Measurements from ENCODE around the gene SULF2.

Gene SULF2

DNA sequence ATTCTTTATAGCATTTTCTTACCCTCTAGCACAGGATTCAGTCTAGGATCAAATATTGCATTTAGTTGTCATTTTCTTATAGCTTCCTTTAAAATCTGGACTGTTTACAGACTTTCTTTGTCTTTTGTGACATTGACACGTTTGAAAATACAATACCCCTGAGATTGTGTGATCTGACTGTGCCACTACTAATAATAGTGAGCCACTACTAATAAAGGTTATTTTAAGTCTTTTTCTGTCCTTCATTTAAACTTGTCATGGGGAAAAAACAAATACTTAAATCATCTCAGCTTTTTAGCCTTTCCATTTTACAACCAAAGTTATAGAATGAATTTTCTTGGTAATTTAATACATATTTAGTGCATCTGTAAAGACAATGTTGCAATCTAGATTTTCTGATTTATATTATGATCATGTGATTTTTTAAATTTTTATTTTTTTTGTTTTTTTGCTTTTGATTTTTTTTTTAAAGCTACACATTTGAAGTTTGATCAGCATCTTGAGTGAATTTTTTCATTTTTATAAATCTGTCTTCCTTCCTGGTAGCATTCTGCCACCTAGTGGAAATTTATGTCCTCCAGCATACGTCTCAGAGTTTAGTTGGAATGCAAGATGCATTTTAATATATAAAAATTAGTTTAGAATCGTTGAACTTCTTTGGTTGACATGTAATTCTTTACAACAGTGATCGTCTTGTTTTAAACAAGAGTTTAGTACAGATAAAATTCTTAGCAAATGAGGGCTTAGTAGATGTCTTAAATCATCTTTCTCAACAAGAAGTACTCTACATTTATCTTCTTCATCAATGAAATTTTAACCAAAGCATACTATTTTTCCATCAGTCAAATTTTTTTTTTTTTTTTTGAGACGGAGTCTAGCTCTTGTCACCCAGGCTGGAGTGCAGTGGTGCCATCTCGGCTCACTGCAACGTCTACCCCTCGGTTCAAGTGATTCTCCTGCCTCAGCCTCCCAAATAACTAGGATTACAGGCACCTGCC is 164.2 kb downstream of the SULF2 start:
- DNase-seq (ENCODE audit: low read depth in 1 of 2, low spot score in 1 of 2): peak; percentile 7 to 30
- TF ChIP-seq, protein P1, sequence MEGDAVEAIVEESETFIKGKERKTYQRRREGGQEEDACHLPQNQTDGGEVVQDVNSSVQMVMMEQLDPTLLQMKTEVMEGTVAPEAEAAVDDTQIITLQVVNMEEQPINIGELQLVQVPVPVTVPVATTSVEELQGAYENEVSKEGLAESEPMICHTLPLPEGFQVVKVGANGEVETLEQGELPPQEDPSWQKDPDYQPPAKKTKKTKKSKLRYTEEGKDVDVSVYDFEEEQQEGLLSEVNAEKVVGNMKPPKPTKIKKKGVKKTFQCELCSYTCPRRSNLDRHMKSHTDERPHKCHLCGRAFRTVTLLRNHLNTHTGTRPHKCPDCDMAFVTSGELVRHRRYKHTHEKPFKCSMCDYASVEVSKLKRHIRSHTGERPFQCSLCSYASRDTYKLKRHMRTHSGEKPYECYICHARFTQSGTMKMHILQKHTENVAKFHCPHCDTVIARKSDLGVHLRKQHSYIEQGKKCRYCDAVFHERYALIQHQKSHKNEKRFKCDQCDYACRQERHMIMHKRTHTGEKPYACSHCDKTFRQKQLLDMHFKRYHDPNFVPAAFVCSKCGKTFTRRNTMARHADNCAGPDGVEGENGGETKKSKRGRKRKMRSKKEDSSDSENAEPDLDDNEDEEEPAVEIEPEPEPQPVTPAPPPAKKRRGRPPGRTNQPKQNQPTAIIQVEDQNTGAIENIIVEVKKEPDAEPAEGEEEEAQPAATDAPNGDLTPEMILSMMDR (IDR thresholded peaks at IDR 0.05; ENCODE audit: insufficient read depth, low read length): peak; percentile 61
- TF ChIP-seq POLR2AphosphoS5 (IDR thresholded peaks at IDR 0.05; ENCODE audit: low read depth): no peak
- no peak overlapping the region for H3K27ac ChIP-seq (replicated peaks)
- no peaks in the 10 kb centered on the region for H3K27me3 ChIP-seq (ENCODE audit: insufficient read depth, poor library complexity, severe bottlenecking)
- no peak overlapping the region for H3K4me3 ChIP-seq (replicated peaks; ENCODE audit: insufficient read depth, low read length)

DNA sequence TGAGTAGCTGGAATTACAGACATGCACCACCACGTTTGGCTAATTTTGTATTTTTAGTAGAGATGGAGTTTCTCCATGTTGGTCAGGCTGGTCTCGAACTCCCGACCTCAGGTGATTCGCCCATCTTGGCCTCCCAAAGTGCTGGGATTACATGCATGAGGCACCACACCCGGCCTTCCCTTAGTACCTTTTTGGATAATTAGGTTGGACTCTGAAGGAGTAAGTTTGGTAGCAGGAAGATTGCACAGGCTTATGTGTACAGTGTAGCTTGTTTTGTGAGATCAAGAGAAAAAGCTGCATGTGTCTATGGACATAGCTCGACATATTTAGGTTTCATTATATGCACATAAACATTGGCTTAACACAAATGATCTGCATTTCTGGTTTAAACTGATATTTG is 166.8 kb downstream of the SULF2 start:
- no peak for DNase-seq (ENCODE audit: low read depth in 1 of 2, low spot score in 1 of 2)
- H3K27ac ChIP-seq (replicated peaks): no peak overlapping the region
- H3K4me3 ChIP-seq (replicated peaks; ENCODE audit: insufficient read depth, low read length): no peak overlapping the region
- TF ChIP-seq, protein P1 (IDR thresholded peaks at IDR 0.05; ENCODE audit: insufficient read depth, low read length): no peak
- TF ChIP-seq SPI1 (IDR thresholded peaks at IDR 0.05; ENCODE audit: borderline replicate concordance, low read depth): no peak
- no peak for TF ChIP-seq POLR2AphosphoS5 (IDR thresholded peaks at IDR 0.05; ENCODE audit: low read depth)
- no peak for TF ChIP-seq GABPA (IDR thresholded peaks at IDR 0.05; ENCODE audit: low read depth)
- TF ChIP-seq, protein P2, sequence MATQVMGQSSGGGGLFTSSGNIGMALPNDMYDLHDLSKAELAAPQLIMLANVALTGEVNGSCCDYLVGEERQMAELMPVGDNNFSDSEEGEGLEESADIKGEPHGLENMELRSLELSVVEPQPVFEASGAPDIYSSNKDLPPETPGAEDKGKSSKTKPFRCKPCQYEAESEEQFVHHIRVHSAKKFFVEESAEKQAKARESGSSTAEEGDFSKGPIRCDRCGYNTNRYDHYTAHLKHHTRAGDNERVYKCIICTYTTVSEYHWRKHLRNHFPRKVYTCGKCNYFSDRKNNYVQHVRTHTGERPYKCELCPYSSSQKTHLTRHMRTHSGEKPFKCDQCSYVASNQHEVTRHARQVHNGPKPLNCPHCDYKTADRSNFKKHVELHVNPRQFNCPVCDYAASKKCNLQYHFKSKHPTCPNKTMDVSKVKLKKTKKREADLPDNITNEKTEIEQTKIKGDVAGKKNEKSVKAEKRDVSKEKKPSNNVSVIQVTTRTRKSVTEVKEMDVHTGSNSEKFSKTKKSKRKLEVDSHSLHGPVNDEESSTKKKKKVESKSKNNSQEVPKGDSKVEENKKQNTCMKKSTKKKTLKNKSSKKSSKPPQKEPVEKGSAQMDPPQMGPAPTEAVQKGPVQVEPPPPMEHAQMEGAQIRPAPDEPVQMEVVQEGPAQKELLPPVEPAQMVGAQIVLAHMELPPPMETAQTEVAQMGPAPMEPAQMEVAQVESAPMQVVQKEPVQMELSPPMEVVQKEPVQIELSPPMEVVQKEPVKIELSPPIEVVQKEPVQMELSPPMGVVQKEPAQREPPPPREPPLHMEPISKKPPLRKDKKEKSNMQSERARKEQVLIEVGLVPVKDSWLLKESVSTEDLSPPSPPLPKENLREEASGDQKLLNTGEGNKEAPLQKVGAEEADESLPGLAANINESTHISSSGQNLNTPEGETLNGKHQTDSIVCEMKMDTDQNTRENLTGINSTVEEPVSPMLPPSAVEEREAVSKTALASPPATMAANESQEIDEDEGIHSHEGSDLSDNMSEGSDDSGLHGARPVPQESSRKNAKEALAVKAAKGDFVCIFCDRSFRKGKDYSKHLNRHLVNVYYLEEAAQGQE (IDR thresholded peaks at IDR 0.05; ENCODE audit: insufficient replicate concordance, low read depth): no peak
- H3K27me3 ChIP-seq (ENCODE audit: insufficient read depth, poor library complexity, severe bottlenecking): no peaks in the 10 kb centered on the region

DNA sequence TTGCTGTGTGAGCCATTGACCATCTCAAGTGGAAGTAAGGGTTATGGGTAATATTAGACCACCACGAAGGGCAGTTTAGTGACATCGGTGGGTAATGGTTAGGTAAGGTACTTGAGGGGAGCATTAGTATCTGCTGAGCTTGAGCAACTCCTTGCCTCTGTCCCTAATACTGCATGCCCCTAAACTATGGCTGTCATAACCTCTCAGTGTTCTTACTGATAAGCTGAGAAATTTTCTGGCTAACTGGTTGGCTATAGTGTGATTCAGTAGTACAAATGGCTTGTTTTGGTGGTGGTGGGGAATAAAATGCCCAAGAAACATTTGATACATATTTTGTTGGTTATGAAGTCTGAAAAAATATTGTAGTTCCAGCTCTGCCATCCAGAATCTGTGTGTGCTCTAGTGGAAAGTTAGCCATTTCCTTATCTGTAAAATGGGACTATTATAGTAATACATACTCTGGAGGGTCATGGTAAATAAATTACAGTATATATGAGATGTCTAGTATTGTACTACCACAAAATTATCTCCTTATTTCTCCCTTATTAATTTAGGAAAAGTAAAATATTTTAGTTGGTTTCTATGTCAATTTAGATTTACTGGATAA is 170.5 kb downstream of the SULF2 start:
- no peak overlapping the region for H3K27ac ChIP-seq (replicated peaks)
- DNase-seq (ENCODE audit: low read depth in 1 of 2, low spot score in 1 of 2): no peak
- no peak overlapping the region for H3K4me3 ChIP-seq (replicated peaks; ENCODE audit: insufficient read depth, low read length)
- TF ChIP-seq SPI1 (IDR thresholded peaks at IDR 0.05; ENCODE audit: borderline replicate concordance, low read depth) (no peak), POLR2AphosphoS5 (IDR thresholded peaks at IDR 0.05; ENCODE audit: low read depth) (no peak), GABPA (IDR thresholded peaks at IDR 0.05; ENCODE audit: low read depth) (no peak)
- TF ChIP-seq, protein P1 (IDR thresholded peaks at IDR 0.05; ENCODE audit: insufficient read depth, low read length): no peak
- TF ChIP-seq, protein P2 (IDR thresholded peaks at IDR 0.05; ENCODE audit: insufficient replicate concordance, low read depth): no peak
- H3K27me3 ChIP-seq (ENCODE audit: insufficient read depth, poor library complexity, severe bottlenecking): no peaks in the 10 kb centered on the region
